Measurements from ENCODE around the gene IKZF3. TPM values are rescaled to one million over a fixed set of nuclear protein-coding genes. Genes with fewer than 3 reads are reported as not detected.

Gene IKZF3
- total and polyA plus RNA-seq, 10 of the 15 experiments (the other 5 are each of a cell fraction or from before 2014, with no cell fraction given), result 5.5 to 98.2 (median 47.6) TPM

- H3K4me1 ChIP-seq (ENCODE audit: control insufficient read depth, insufficient read depth, low read length), result no peaks in the 10 kb centered on the region
- H3K36me3 ChIP-seq (ENCODE audit: control insufficient read depth in 2 of 2, insufficient read depth in 2 of 2, low read length in 1 of 2), result 0 out of 4 replicates have a peak, but pooled peaks cover 0 to 3% of the 10 kb centered on the region in 2 experiments
- in situ Hi-C loops (cut with MboI) (no loop called here), intact Hi-C loops (cut with micrococcal nuclease; ENCODE audit: unreplicated experiment) (no loop called here)
- H3K9ac ChIP-seq (ENCODE audit: control insufficient read depth, insufficient read depth, low read length), result no peak overlapping the region
- no peak for ATAC-seq
- ChIA-PET RAD21 (ENCODE audit: unreplicated experiment) (no interaction called here), CTCF (no interaction called here), POLR2A (no interaction called here), SMC1A (ENCODE audit: uncharacterized antibody, unreplicated experiment) (no interaction called here)
- H3K27me3 ChIP-seq (replicated peaks in 1 of 2; ENCODE audit: control insufficient read depth in 2 of 2, insufficient read depth in 2 of 2, low read length in 1 of 2), result no peaks in the 10 kb centered on the region
- no TSS peak for BruUV-seq (replicated peaks)
- DNase-seq (ENCODE audit: low read depth, low spot score), result no peak
- TF ChIP-seq MTA3 (IDR thresholded peaks at IDR 0.05; ENCODE audit: borderline replicate concordance, low read length) (no peak), CTCF (IDR thresholded peaks at IDR 0.05 in 2 of 3, conservative IDR thresholded peaks at IDR 0.05 in 1 of 3; ENCODE audit: control insufficient read depth in 2 of 3, extremely low read depth in 1 of 3, insufficient read depth in 1 of 3, low read depth in 3 of 3, low read length in 3 of 3) (no peak), PKNOX1 (IDR thresholded peaks at IDR 0.05) (no peak), SMAD1 (IDR thresholded peaks at IDR 0.05; ENCODE audit: low read depth, partially characterized antibody) (no peak), EZH2 (IDR thresholded peaks at IDR 0.05; ENCODE audit: borderline replicate concordance, control insufficient read depth, low read depth, low read length) (no peak), NR2F1 (conservative IDR thresholded peaks at IDR 0.05) (no peak), ZBED1 (IDR thresholded peaks at IDR 0.05; ENCODE audit: borderline replicate concordance) (no peak), POLR2AphosphoS5 (IDR thresholded peaks at IDR 0.05; ENCODE audit: low read length) (no peak), CREB1 (IDR thresholded peaks at IDR 0.05; ENCODE audit: low read depth) (no peak), RAD21 (IDR thresholded peaks at IDR 0.05; ENCODE audit: insufficient read depth, low read depth, low read length) (no peak), RB1 (IDR thresholded peaks at IDR 0.05; ENCODE audit: borderline replicate concordance) (no peak), STAT3 (IDR thresholded peaks at IDR 0.05; ENCODE audit: low read depth, low read length) (no peak), ZNF687 (IDR thresholded peaks at IDR 0.05) (no peak)
- H3K4me2 ChIP-seq (ENCODE audit: control insufficient read depth, insufficient read depth), result no peak overlapping the region
- H3K27ac ChIP-seq (ENCODE audit: control insufficient read depth, insufficient read depth), result no peak overlapping the region
- H2AFZ ChIP-seq (ENCODE audit: control insufficient read depth, low read depth, low read length), result no peak overlapping the region
- H3K79me2 ChIP-seq (ENCODE audit: control insufficient read depth, insufficient read depth, low read length), result no peaks in the 10 kb centered on the region
- no peak for FAIRE-seq
- H4K20me1 ChIP-seq (ENCODE audit: control insufficient read depth, insufficient read depth), result no peaks in the 10 kb centered on the region
- no peaks in the 10 kb centered on the region for H3K9me3 ChIP-seq (replicated peaks; ENCODE audit: control insufficient read depth, insufficient read depth, low read length)
- H3K4me3 ChIP-seq, result no peak overlapping the region
- WGBS (ENCODE audit: insufficient coverage, insufficient replicate concordance, low lambda C conversion rate, missing lambda C conversion rate), result 48% methylated on average over 6 of the region's 6 CpGs
Observed at GRCh38 chr17:39722104-39722503, 142.0 kb downstream of the IKZF3 start.
